NCI-H446 treated with DMSO at 0.1 percent for 48 hours (cell line): ENCODE results near the gene TNIP2.
"Not testable (repeated sequence)": the region's sequence is repeated elsewhere in the genome, so short reads cannot be mapped to it uniquely, and the experiment has no call there.

Source experiments
- DNase-seq: peaks from one replicate; lab custom pipeline; 2025; lab: John Stamatoyannopoulos, UW

The TNIP2 gene

DNA sequence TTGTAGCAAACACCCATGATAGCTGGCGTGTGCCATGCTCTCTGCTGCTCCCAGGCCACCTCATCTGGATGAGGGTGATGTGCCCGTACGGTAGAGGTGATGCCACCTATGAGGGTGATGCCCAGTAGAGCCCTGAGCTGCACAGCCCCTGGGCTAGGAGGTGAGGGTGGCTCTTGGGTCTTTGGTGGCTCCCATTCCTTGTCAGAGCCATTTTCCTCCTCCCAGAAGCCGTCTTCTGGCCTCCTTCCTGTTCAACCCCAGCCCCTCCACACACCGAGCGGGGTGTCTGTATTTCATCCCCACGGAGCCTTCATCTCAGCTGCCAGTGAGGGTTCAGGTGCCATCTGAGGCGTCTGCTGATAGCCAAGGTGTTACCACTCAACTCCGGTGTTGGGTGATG, 12.0 kb upstream of the TNIP2 start:
- DNase-seq, result no peak

GRCh38 chr4:2767705-2768074, 11.6 kb upstream of the TNIP2 start:
- no peak for DNase-seq

- DNase-seq, result no peak
Observed at GRCh38 chr4:2767046-2767704, 11.0 kb upstream of the TNIP2 start.

- DNase-seq, result no peak
Observed at GRCh38 chr4:2765832-2766526, 9.8 kb upstream of the TNIP2 start.

DNA sequence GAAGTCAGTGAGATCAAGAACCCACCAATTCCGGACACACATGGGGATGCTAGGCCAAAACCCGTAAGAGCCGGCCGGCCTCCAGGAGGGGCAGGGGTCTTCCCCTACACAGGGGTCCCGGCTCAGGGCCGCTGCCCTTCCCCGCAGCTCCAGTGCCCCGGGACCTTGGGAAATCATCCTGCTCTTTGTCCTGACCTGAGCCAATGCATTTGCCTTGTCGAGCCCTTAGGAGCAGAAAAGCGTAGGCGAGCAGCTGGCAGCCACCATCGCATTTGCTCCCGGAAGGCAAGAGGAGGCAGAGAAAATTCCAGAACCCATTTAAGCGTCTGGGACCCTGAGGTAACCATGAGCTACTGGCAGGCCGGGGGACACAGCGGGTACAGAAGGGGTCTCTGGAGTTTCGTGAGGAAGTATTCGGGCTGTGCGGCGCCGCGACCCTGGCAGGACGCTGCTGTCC, 7.4 kb upstream of the TNIP2 start:
- no peak for DNase-seq

DNA sequence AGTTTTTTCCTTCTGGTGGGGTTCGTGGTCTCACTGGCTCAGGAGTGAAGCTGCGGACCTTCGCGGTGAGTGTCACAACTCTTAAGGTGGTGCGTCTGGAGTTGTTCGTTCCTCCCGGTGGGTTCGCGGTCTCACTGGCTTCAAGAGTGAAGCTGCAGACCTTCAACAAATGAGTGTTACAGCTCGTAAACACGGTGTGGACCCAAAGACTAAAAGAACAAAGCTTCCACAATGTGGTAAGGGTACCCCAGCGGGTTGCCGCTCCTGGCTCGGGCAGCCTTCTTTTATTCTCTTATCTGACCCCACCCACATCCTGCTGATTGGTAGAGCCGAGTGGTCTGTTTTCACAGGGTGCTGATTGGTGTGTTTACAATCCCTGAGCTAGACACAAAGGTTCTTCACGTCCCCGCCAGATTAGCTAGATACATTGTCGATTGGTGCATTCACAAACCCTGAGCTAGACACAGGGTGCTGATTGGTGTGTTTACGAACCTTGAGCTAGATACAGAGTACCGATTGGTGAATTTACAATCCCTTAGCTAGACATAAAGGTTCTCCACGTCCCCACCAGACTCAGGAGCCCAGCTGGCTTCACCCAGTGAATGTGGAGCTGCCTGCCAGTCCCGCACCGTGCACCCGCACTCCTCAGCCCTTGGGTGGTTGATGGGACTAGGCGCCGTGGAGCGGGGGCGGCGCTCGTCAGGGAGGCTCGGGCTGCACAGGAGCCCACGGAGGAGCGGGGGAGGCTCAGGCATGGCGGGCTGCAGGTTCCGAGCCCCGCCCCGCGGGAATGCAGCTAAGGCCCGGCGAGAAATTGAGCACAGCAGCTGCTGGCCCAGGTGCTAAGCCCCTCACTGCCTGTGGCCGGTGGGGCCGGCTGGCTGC, 6.6 kb upstream of the TNIP2 start:
- not testable (repeated sequence) for DNase-seq

DNA sequence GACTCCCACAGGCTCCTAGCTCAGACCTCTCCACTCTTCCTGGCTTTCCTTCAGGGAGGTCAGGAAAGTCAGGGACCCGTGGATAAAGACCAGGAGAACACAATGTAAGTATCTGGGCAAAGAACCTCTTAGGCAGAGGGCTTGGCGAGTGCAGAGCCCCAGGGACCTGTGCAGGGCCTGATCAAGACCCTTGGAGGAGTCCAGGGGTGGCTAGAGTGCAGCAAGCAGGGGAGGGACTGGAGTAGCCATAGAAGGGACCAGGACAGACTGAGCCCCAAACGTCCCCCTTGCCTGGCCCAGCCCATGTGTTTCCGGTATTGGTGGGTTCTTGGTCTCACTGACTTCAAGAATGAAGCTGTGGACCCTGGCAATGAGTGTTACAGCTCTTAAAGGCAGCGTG, 5.9 kb upstream of the TNIP2 start:
- no peak for DNase-seq

- DNase-seq, result no peak
Observed at GRCh38 chr4:2761035-2761923, 5.1 kb upstream of the TNIP2 start.

DNA sequence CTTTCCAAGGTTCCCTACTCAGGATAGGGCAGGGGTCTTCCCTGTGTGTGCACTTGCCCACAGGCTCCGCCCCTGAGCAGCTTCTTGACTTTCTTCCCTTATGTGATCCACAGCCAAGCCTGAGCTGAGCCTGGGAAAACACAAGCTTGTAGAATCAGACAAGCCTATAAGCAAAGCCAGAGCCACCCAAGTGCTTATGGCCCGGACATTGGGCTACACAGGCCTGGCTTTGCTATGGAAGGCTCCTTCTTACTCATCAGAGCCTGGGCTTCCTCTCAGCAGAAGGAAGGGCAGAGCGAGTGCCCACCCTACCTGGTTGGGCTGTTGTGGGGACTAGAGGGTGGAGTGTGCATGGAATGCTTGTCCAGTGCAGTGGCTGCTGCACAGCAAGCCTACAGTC, 1.3 kb upstream of the TNIP2 start:
- DNase-seq, result no peak

- no peak for DNase-seq
Observed at GRCh38 chr4:2756691-2757350, 685 bp upstream of the TNIP2 start.

DNA sequence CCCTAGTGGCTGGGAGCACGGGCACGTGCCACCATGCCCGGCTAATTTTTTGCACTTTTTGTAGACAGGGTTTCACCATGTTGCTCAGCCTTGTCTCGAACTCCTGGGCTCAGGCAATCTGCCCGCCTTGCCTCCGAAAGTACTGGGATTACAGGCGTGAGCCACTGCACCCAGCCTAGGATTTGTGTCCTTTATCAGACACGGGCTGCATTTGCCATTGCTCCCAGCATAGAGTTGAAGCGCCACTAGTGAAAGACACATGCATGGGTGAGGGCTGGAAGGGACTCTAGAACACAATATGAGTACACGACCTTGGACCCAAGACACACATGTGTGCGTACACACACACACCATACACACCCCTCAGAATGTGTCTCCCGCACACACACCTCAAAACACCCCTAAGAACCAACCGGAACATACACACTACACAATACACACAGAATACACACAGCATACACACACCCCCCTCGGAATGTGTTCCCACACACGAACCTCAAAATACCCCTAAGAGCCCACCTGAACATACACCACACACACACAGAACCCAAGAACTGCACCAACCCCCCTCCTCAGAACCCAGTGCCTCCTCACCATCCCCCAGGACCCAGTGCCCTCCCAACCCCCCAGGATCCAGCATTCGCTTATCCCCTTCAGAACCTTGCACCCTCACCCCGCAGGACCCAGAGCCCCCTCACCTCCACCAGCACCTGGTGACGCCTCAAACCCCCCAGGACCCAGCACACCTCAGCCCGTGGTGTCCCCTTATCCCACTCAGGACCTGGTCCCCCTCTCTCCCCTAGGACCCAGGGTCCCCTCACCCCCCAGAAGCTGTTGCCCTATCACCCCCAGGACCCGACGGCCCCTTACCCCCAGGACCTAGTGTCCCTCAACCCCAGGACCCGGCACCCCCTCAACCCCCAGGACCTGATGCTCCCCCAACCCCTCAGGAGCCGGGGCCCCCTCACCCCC, 1.0 kb downstream of the TNIP2 start:
- DNase-seq, result no peak

GRCh38 chr4:2753436-2753835, 2.7 kb downstream of the TNIP2 start:
- DNase-seq, result no peak

DNA sequence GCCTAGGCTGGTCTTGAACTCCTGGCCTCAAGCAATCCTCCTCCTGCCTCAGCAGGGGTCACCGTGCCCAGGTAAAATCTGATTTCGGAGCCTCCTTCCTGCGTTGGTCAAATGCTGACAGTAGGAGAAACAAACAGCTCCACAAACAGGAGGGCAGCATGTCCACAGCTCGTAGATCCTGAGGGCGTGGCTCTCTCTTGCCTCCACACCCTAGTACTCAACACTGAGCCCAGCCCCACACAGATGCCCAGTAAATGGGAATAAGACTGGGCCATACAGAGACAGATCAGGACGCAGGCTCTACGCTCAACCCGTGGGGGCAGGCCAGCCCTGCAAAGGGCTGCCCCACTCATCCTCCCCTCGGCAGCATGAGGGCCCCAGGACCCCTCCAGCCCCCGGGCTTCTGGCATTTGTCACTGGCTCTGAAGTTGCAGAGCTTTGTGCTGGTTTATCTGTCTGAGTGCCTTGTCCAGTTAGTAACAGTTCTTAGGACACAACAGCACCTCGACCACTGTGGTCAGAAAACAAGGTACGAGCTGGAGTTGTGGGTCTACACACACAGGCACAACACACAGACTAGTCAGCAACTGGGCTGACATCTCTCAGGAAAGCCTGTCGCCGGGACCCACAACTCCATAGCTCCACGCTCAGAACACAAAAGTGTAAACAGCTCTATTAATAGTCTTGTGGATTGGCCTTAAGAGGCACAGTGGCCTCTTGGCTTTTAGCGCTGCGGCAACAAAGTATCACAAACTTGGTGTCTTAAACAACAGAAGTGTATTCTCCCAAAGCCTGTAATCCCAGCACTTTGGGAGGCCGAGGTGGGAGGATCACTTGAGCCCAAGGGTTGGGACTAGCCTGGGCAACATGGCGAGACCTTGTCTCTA, 5.2 kb downstream of the TNIP2 start:
- DNase-seq, result no peak

GRCh38 chr4:2746891-2747695, 9.0 kb downstream of the TNIP2 start:
- DNase-seq, result no peak

- DNase-seq, result no peak
Observed at GRCh38 chr4:2745981-2746806, 9.9 kb downstream of the TNIP2 start.

GRCh38 chr4:2745516-2745915, 10.6 kb downstream of the TNIP2 start:
- no peak for DNase-seq

DNA sequence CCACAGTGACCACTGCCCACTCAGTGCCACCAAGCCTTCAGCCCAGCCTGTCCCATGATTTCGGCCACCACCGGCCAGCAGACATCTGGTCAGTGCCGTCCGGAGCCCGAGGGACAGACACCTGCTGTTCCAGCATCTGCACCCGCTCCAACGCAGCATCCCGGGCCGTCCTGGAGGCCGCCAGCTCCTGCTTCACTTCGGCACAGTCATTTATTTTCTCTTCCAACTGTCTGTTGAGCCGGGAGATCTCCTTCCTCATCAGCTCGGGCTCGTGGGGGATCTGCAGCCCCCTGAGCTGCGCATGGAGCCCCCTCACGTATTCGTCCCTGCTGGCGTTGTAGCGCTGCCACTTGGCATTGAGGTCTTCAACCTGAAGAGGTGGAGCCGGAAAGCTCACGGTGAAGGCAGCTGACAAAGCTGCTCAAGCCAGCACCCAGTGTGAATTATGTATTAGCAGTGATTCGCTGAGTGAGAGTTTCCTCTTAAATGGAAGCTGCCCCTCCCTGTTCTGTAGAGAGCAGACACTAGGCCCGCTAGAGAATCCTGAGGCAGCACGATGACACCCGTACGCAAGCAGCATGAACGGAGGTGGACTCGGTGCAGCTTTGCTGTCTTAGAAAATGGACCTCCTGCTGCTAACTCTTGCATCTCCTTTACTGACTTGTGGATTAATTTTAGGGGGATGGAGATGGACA, 11.4 kb downstream of the TNIP2 start:
- DNase-seq, result no peak
